Liver (tissue), 3 donors: Measurements from ENCODE around the gene UBASH3B.

Experiments used
- FOXA1 ChIP-seq: IDR thresholded peaks from 2 replicates; pipeline ENCODE4 v1.6.1; 2016; ENCODE audit warnings: antibody characterized with exemption
- GABPA ChIP-seq, 2 donors: IDR thresholded peaks in 1 of 2; conservative IDR thresholded peaks in 1 of 2; 2 replicates each; pipeline ENCODE4 v1.6.1; 2016; ENCODE audit warnings: antibody characterized with exemption in 2 of 2, mild to moderate bottlenecking in 1 of 2, moderate library complexity in 1 of 2
- JUND ChIP-seq, 2 donors: IDR thresholded peaks; 2 replicates each; pipeline ENCODE4 v1.6.1; 2016; ENCODE audit warnings: antibody characterized with exemption in 2 of 2
- NR2F2 ChIP-seq: IDR thresholded peaks from 2 replicates; pipeline ENCODE4 v1.6.1; 2016; ENCODE audit warnings: antibody characterized with exemption
- RAD21 ChIP-seq, 2 donors: IDR thresholded peaks; 2 replicates each; pipeline ENCODE4 v1.6.1; 2016; ENCODE audit warnings: antibody characterized with exemption in 2 of 2, mild to moderate bottlenecking in 2 of 2
- RXRA ChIP-seq, 2 donors: IDR thresholded peaks; 2 replicates each; pipeline ENCODE4 v1.6.1; 2017 to 2018; ENCODE audit warnings: antibody characterized with exemption in 2 of 2, mild to moderate bottlenecking in 1 of 2
- SP1 ChIP-seq: IDR thresholded peaks from 2 replicates; pipeline ENCODE4 v1.6.1; 2018; ENCODE audit warnings: antibody characterized with exemption, mild to moderate bottlenecking
- TAF1 ChIP-seq: conservative IDR thresholded peaks from 2 replicates; pipeline ENCODE4 v1.6.1; 2016; ENCODE audit warnings: antibody characterized with exemption, mild to moderate bottlenecking
- TF ChIP-seq, protein P1 (sequence below): fragments of 150-350 bp; IDR thresholded peaks from 2 replicates; pipeline ENCODE4 v1.5.1; 2017; ENCODE audit warnings: improper control_type of control experiment, low read depth, low read length; ENCODE audit not compliant: missing input control
- TF ChIP-seq, protein P2 (sequence below): IDR thresholded peaks from 2 replicates; pipeline ENCODE4 v1.6.1; 2016; ENCODE audit warnings: antibody characterized with exemption
- TF ChIP-seq, protein P3 (sequence below): IDR thresholded peaks from 2 replicates; pipeline ENCODE4 v1.6.1; 2016; ENCODE audit warnings: antibody characterized with exemption, mild to moderate bottlenecking
- TF ChIP-seq, protein P4 (sequence below): IDR thresholded peaks from 2 replicates; pipeline ENCODE4 v1.6.1; 2016; ENCODE audit warnings: antibody characterized with exemption
- donor health status: healthy.
- donor health status: healthy.

DNA sequence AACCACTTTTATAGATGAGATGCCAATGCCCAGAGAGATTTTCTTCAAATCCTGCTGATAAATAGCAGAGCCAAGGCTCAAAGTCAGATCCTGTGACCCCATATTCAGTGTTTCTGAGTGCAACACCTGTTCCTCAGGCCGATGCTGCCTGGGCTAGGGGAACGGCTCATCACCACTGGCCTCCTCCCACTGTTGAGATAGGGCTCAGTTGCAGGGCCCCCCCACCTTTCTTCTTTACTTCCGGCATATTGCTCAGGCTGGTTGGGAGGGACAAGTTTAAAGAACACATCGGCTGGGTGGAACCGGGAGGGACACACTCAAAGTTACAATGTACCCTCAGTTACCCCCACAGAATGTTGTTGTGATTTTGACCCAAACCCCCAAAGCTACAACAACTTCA lies 94.5 kb downstream of the UBASH3B start:
- no peak for TF ChIP-seq RAD21 (IDR thresholded peaks at IDR 0.05)
- TF ChIP-seq, protein P1, sequence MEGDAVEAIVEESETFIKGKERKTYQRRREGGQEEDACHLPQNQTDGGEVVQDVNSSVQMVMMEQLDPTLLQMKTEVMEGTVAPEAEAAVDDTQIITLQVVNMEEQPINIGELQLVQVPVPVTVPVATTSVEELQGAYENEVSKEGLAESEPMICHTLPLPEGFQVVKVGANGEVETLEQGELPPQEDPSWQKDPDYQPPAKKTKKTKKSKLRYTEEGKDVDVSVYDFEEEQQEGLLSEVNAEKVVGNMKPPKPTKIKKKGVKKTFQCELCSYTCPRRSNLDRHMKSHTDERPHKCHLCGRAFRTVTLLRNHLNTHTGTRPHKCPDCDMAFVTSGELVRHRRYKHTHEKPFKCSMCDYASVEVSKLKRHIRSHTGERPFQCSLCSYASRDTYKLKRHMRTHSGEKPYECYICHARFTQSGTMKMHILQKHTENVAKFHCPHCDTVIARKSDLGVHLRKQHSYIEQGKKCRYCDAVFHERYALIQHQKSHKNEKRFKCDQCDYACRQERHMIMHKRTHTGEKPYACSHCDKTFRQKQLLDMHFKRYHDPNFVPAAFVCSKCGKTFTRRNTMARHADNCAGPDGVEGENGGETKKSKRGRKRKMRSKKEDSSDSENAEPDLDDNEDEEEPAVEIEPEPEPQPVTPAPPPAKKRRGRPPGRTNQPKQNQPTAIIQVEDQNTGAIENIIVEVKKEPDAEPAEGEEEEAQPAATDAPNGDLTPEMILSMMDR = no peak
- TF ChIP-seq, protein P2, sequence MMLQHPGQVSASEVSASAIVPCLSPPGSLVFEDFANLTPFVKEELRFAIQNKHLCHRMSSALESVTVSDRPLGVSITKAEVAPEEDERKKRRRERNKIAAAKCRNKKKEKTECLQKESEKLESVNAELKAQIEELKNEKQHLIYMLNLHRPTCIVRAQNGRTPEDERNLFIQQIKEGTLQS = no peak
- no peak for TF ChIP-seq NR2F2
- TF ChIP-seq SP1 = no peak
- TF ChIP-seq, protein P3, sequence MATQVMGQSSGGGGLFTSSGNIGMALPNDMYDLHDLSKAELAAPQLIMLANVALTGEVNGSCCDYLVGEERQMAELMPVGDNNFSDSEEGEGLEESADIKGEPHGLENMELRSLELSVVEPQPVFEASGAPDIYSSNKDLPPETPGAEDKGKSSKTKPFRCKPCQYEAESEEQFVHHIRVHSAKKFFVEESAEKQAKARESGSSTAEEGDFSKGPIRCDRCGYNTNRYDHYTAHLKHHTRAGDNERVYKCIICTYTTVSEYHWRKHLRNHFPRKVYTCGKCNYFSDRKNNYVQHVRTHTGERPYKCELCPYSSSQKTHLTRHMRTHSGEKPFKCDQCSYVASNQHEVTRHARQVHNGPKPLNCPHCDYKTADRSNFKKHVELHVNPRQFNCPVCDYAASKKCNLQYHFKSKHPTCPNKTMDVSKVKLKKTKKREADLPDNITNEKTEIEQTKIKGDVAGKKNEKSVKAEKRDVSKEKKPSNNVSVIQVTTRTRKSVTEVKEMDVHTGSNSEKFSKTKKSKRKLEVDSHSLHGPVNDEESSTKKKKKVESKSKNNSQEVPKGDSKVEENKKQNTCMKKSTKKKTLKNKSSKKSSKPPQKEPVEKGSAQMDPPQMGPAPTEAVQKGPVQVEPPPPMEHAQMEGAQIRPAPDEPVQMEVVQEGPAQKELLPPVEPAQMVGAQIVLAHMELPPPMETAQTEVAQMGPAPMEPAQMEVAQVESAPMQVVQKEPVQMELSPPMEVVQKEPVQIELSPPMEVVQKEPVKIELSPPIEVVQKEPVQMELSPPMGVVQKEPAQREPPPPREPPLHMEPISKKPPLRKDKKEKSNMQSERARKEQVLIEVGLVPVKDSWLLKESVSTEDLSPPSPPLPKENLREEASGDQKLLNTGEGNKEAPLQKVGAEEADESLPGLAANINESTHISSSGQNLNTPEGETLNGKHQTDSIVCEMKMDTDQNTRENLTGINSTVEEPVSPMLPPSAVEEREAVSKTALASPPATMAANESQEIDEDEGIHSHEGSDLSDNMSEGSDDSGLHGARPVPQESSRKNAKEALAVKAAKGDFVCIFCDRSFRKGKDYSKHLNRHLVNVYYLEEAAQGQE = no peak
- TF ChIP-seq, protein P4, sequence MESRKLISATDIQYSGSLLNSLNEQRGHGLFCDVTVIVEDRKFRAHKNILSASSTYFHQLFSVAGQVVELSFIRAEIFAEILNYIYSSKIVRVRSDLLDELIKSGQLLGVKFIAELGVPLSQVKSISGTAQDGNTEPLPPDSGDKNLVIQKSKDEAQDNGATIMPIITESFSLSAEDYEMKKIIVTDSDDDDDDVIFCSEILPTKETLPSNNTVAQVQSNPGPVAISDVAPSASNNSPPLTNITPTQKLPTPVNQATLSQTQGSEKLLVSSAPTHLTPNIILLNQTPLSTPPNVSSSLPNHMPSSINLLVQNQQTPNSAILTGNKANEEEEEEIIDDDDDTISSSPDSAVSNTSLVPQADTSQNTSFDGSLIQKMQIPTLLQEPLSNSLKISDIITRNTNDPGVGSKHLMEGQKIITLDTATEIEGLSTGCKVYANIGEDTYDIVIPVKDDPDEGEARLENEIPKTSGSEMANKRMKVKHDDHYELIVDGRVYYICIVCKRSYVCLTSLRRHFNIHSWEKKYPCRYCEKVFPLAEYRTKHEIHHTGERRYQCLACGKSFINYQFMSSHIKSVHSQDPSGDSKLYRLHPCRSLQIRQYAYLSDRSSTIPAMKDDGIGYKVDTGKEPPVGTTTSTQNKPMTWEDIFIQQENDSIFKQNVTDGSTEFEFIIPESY = no peak
- TF ChIP-seq GABPA (IDR thresholded peaks at IDR 0.05 in 1 of 2, conservative IDR thresholded peaks at IDR 0.05 in 1 of 2) = no peak
- no peak for TF ChIP-seq RXRA (IDR thresholded peaks at IDR 0.05)
- TF ChIP-seq FOXA1 = no peak
- TF ChIP-seq TAF1 = no peak
- TF ChIP-seq JUND (IDR thresholded peaks at IDR 0.05) = no peak
